ENCODE data around the gene KIF12. TPM values are rescaled to one million over a fixed set of nuclear protein-coding genes. Genes with fewer than 3 reads are reported as not detected.

Gene KIF12
- total and polyA plus RNA-seq, 2 of the 13 experiments (the other 11 are each of a cell fraction or from before 2014, with no cell fraction given), result 1.8 to 12.5 TPM

DNA sequence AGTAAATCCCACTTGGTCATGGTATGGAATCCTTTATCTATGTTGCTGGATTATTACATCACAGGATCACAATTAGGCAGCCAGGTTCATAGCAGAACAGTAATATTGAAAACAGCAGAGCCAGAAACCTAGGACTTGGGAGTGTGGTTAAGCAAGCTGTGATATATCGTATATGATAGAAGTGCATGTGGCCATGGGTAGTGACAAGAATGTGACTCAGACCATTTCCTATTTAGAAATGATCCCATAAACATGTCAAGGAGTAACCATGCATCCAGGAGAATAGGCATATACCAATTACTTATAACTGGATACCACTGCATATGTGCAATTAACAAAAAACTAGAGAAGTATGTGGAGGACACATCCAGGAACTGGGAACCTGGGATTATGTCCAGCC is 52.2 kb downstream of the KIF12 start (continued):
- TF ChIP-seq ZNF687 (CRISPR knock-in tag; IDR thresholded peaks at IDR 0.05) (no peak), ADNP (CRISPR knock-in tag; IDR thresholded peaks at IDR 0.05) (no peak), ARNTL (CRISPR knock-in tag; IDR thresholded peaks at IDR 0.05) (no peak), SIN3A (IDR thresholded peaks at IDR 0.05; ENCODE audit: borderline replicate concordance, low read depth, low read length) (no peak), MBNL3 (CRISPR knock-in tag; conservative IDR thresholded peaks at IDR 0.05) (no peak)
- TF ChIP-seq, protein P1, sequence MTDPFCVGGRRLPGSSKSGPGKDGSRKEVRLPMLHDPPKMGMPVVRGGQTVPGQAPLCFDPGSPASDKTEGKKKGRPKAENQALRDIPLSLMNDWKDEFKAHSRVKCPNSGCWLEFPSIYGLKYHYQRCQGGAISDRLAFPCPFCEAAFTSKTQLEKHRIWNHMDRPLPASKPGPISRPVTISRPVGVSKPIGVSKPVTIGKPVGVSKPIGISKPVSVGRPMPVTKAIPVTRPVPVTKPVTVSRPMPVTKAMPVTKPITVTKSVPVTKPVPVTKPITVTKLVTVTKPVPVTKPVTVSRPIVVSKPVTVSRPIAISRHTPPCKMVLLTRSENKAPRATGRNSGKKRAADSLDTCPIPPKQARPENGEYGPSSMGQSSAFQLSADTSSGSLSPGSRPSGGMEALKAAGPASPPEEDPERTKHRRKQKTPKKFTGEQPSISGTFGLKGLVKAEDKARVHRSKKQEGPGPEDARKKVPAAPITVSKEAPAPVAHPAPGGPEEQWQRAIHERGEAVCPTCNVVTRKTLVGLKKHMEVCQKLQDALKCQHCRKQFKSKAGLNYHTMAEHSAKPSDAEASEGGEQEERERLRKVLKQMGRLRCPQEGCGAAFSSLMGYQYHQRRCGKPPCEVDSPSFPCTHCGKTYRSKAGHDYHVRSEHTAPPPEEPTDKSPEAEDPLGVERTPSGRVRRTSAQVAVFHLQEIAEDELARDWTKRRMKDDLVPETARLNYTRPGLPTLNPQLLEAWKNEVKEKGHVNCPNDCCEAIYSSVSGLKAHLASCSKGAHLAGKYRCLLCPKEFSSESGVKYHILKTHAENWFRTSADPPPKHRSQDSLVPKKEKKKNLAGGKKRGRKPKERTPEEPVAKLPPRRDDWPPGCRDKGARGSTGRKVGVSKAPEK (CRISPR knock-in tag; IDR thresholded peaks at IDR 0.05; ENCODE audit: borderline replicate concordance), result no peak
